H1 (cell line): Measurements from ENCODE around the gene PEX3. TPM values are rescaled to one million over a fixed set of nuclear protein-coding genes. Genes with fewer than 3 reads are reported as not detected.

ENCODE experiments used
- CTCF ChIA-PET: fragments of 300-600 bp; sonication (Branson Sonifier 250); formaldehyde crosslinking; loops from one replicate; lab custom pipeline; 2021; ENCODE audit not compliant: partially characterized antibody; lab: Charles Lee
- POLR2A ChIA-PET: fragments of 300-600 bp; sonication (Branson Sonifier 250); formaldehyde crosslinking; loops from one replicate; lab custom pipeline; 2021; ENCODE audit warnings: inconsistent platforms; ENCODE audit not compliant: partially characterized antibody; lab: Charles Lee
- DNase-seq, 2 experiments: peaks; one replicate each; pipeline versions ENCODE4 v3.0.0 to v3.0.0-alpha.2; 2010 to 2022; ENCODE audit warnings: low spot score in 2 of 2, low read depth in 1 of 2, mixed read lengths in 1 of 2
- FAIRE-seq: peaks from 2 replicates; lab custom pipeline; 2011; peaks lifted over from hg19 to GRCh38; lab: Jason Lieb, UNC
- H2AFZ ChIP-seq: 2 replicates; pipeline ENCODE4 v1.8.1; 2012; ENCODE audit warnings: low read length, inconsistent platforms
- H2AK5ac ChIP-seq: 2 replicates; pipeline ENCODE4 v1.6.1; 2013; ENCODE audit warnings: low read depth, low read length
- H2BK120ac ChIP-seq: replicated peaks from 2 replicates; pipeline ENCODE3; 2013; ENCODE audit warnings: low read depth, low read length, inconsistent platforms
- H2BK12ac ChIP-seq: 2 replicates; pipeline ENCODE4 v1.6.1; 2013; ENCODE audit warnings: low read depth, low read length
- H2BK15ac ChIP-seq: 2 replicates; pipeline ENCODE4 v1.6.1; 2013; ENCODE audit warnings: low read length
- H2BK20ac ChIP-seq: 2 replicates; pipeline ENCODE4 v1.6.1; 2013; ENCODE audit warnings: low read length
- H2BK5ac ChIP-seq: 2 replicates; pipeline ENCODE4 v1.6.1; 2013; ENCODE audit warnings: low read depth, low read length
- H3K14ac ChIP-seq: 2 replicates; pipeline ENCODE4 v1.6.1; 2013; ENCODE audit warnings: inconsistent platforms; ENCODE audit not compliant: insufficient read length
- H3K18ac ChIP-seq: 2 replicates; pipeline ENCODE4 v1.6.1; 2013; ENCODE audit warnings: low read length; ENCODE audit errors: extremely low read depth
- H3K23ac ChIP-seq: 2 replicates; pipeline ENCODE4 v1.6.1; 2013; ENCODE audit warnings: inconsistent platforms; ENCODE audit not compliant: insufficient read length
- H3K23me2 ChIP-seq: 2 replicates; pipeline ENCODE4 v1.6.1; 2013; ENCODE audit warnings: low read depth, low read length
- H3K27ac ChIP-seq: 2 replicates; pipeline ENCODE4 v1.6.1; 2011; ENCODE audit warnings: low read depth, low read length, inconsistent platforms
- H3K27me3 ChIP-seq, 4 experiments: replicated peaks in 1 of 4; 1 replicate in 1 of 4; 2 replicates in 3 of 4; pipeline versions ENCODE4 v1.6.1 to v1.8.1; 2011 to 2013; ENCODE audit warnings: low read length in 3 of 4, mild to moderate bottlenecking in 3 of 4, inconsistent platforms in 2 of 4, mixed read lengths in 2 of 4, moderate library complexity in 1 of 4; ENCODE audit not compliant: control insufficient read depth in 3 of 4, insufficient read depth in 3 of 4; ENCODE audit errors: extremely low read depth in 1 of 4
- H3K36me3 ChIP-seq, 4 experiments: 2 replicates each; pipeline versions ENCODE4 v1.6.1 to v1.8.1; 2011 to 2013; ENCODE audit warnings: mild to moderate bottlenecking in 4 of 4, low read length in 3 of 4, moderate library complexity in 2 of 4, control low read depth in 1 of 4, inconsistent platforms in 1 of 4; ENCODE audit not compliant: insufficient read depth in 4 of 4, control insufficient read depth in 2 of 4
- H3K4ac ChIP-seq: replicated peaks from 2 replicates; pipeline ENCODE3; 2013; ENCODE audit warnings: low read length, low read depth, mixed read lengths, inconsistent platforms; ENCODE audit not compliant: insufficient read length
- H3K4me1 ChIP-seq, 4 experiments: replicated peaks in 1 of 4; 1 replicate in 1 of 4; 2 replicates in 3 of 4; pipeline versions ENCODE4 v1.6.1 to v1.8.1; 2011 to 2013; ENCODE audit warnings: low read length in 3 of 4, inconsistent platforms in 2 of 4, mixed read lengths in 1 of 4; ENCODE audit not compliant: insufficient read depth in 4 of 4, control insufficient read depth in 3 of 4
- H3K4me2 ChIP-seq, 2 experiments: 2 replicates each; pipeline versions ENCODE4 v1.6.1 to v1.8.1; 2011 to 2013; ENCODE audit warnings: low read depth in 2 of 2, low read length in 2 of 2, control low read depth in 1 of 2, inconsistent platforms in 1 of 2, mild to moderate bottlenecking in 1 of 2; ENCODE audit not compliant: insufficient read depth in 1 of 2
- H3K4me3 ChIP-seq, 4 experiments: fragments of 200-600, 300-600 bp in 1 of 4; sonication (generic), shearing (Covaris generic), sonication (Bioruptor Twin) in 1 of 4; 2 replicates each; pipeline versions ENCODE4 v1.5.1 to v1.8.1; 2011 to 2016; ENCODE audit warnings: low read length in 4 of 4, low read depth in 3 of 4, control low read depth in 2 of 4, inconsistent platforms in 2 of 4, mild to moderate bottlenecking in 2 of 4, mixed read lengths in 1 of 4, moderate library complexity in 1 of 4; ENCODE audit not compliant: insufficient read depth in 2 of 4; ENCODE audit errors: extremely low read depth in 1 of 4
- H3K56ac ChIP-seq: replicated peaks from 2 replicates; pipeline ENCODE3; 2013; ENCODE audit warnings: low read depth, mild to moderate bottlenecking, mixed read lengths, low read length, inconsistent platforms; ENCODE audit not compliant: insufficient read length
- H3K79me1 ChIP-seq: 2 replicates; pipeline ENCODE4 v1.6.1; 2013; ENCODE audit warnings: low read depth, low read length, control low read depth
- H3K79me2 ChIP-seq, 2 experiments: 2 replicates each; pipeline versions ENCODE4 v1.6.1 to v1.8.1; 2012 to 2013; ENCODE audit warnings: low read length in 2 of 2, mild to moderate bottlenecking in 2 of 2, inconsistent platforms in 1 of 2; ENCODE audit not compliant: insufficient read depth in 2 of 2, control insufficient read depth in 1 of 2
- H3K9ac ChIP-seq, 4 experiments: replicated peaks in 1 of 4; 1 replicate in 1 of 4; 2 replicates in 3 of 4; pipeline versions ENCODE4 v1.6.1 to v1.8.1; 2011 to 2013; ENCODE audit warnings: low read depth in 3 of 4, low read length in 3 of 4, control low read depth in 2 of 4, mild to moderate bottlenecking in 2 of 4, moderate library complexity in 2 of 4, inconsistent platforms in 1 of 4; ENCODE audit errors: extremely low read depth in 1 of 4
- H3K9me3 ChIP-seq, 2 experiments: 2 replicates each; pipeline versions ENCODE4 v1.6.1 to v1.8.1; 2012 to 2013; ENCODE audit warnings: mild to moderate bottlenecking in 2 of 2, moderate library complexity in 2 of 2, control low read depth in 1 of 2, inconsistent platforms in 1 of 2, low read depth in 1 of 2, low read length in 1 of 2, mixed read lengths in 1 of 2; ENCODE audit not compliant: insufficient read depth in 2 of 2
- H4K20me1 ChIP-seq, 2 experiments: replicated peaks in 1 of 2; 2 replicates each; pipeline versions ENCODE3 to v1.8.1; 2011 to 2013; ENCODE audit warnings: inconsistent platforms in 2 of 2, low read length in 2 of 2, mild to moderate bottlenecking in 1 of 2; ENCODE audit not compliant: insufficient read depth in 2 of 2, control insufficient read depth in 1 of 2
- H4K5ac ChIP-seq: 2 replicates; pipeline ENCODE4 v1.6.1; 2013; ENCODE audit warnings: low read length, low read depth, mixed read lengths, inconsistent platforms; ENCODE audit not compliant: insufficient read length
- H4K8ac ChIP-seq: 2 replicates; pipeline ENCODE4 v1.8.0; 2013; ENCODE audit warnings: mild to moderate bottlenecking, moderate library complexity, low read length, inconsistent platforms; ENCODE audit not compliant: insufficient read depth; ENCODE audit errors: extremely low read depth
- H4K91ac ChIP-seq: replicated peaks from 2 replicates; pipeline ENCODE3; 2013; ENCODE audit warnings: low read length, mixed read lengths, inconsistent platforms; ENCODE audit not compliant: insufficient read length
- ASH2L ChIP-seq: fragments of 200-600, 300-600 bp; sonication (generic); IDR thresholded peaks from one replicate; pipeline ENCODE4 v1.7.1; 2017; ENCODE audit warnings: low read length
- EP300 ChIP-seq, 2 experiments: IDR thresholded peaks; 1 replicate in 1 of 2; 2 replicates in 1 of 2; pipeline ENCODE4 v1.6.1; 2011 to 2012; ENCODE audit warnings: low read depth in 2 of 2, low read length in 2 of 2, mild to moderate bottlenecking in 2 of 2, borderline replicate concordance in 1 of 2, inconsistent platforms in 1 of 2, moderate library complexity in 1 of 2
- KDM5A ChIP-seq: fragments of 200-600 bp; IDR thresholded peaks from 2 replicates; pipeline ENCODE4 v1.7.1; 2012; ENCODE audit warnings: mild to moderate bottlenecking, low read length, inconsistent platforms, mixed read lengths
- POLR2AphosphoS5 ChIP-seq: IDR thresholded peaks from 2 replicates; pipeline ENCODE4 v1.6.1; 2011; ENCODE audit warnings: low read depth, low read length
- POU5F1 ChIP-seq: IDR thresholded peaks from 2 replicates; pipeline ENCODE4 v1.6.1; 2011; ENCODE audit warnings: low read depth, mild to moderate bottlenecking, low read length, moderate library complexity
- RAD21 ChIP-seq, 2 experiments: IDR thresholded peaks in 1 of 2; conservative IDR thresholded peaks in 1 of 2; 2 replicates each; pipeline ENCODE4 v1.6.1; 2011; ENCODE audit warnings: low read depth in 2 of 2, low read length in 2 of 2, improper control_type of control experiment in 1 of 2, inconsistent platforms in 1 of 2, mild to moderate bottlenecking in 1 of 2, moderate library complexity in 1 of 2
- TAF1 ChIP-seq: IDR thresholded peaks from 2 replicates; pipeline ENCODE4 v1.6.1; 2011; ENCODE audit warnings: mild to moderate bottlenecking, low read depth, low read length
- WGBS, 2 experiments: shearing (Covaris generic) in 1 of 2; methylation state at CpG; one replicate each; pipeline versions ENCODE4 v1.1.6 to v1.1.7; 2013 to 2015; ENCODE audit warnings: low lambda C conversion rate in 2 of 2, mixed read lengths in 2 of 2, inconsistent platforms in 1 of 2, low coverage in 1 of 2, missing lambda C conversion rate in 1 of 2; ENCODE audit not compliant: insufficient replicate concordance in 2 of 2, insufficient coverage in 1 of 2, insufficient read length in 1 of 2; ENCODE audit errors: extremely low coverage in 1 of 2, missing lambda C conversion rate in 1 of 2; 5-methylcytosine and 5-hydroxymethylcytosine counted together
- polyA plus RNA-seq, 7 experiments: library from polyadenylated mRNA; depleted of rRNA in 3 of 7; stranded (reverse) in 5 of 7; unstranded in 2 of 7; fragments of >200 nt in 5 of 7; fragments of 200-250 nt in 2 of 7; gene quantifications; 1 replicate in 5 of 7; 2 replicates in 1 of 7; 4 replicates in 1 of 7; pipeline versions ENCODE4 v1.2.1 to v1.2.3, GENCODE V29; 2011 to 2013; ENCODE audit warnings: missing spikeins in 2 of 7, mixed read lengths in 2 of 7
- total RNA-seq: library from RNA; stranded (reverse); fragmentation: NEBNext Ultra II Directional; extraction: Animal tissue kit (Norgen Biotek cat#: 25700); gene quantifications from 2 replicates; pipeline ENCODE4 v1.2.1, GENCODE V29; 2021

PEX3 gene
- total and polyA plus RNA-seq, 2 of the 8 experiments (the other 6 are each of a cell fraction or from before 2014, with no cell fraction given) = 8.0 to 16.8 TPM

DNA sequence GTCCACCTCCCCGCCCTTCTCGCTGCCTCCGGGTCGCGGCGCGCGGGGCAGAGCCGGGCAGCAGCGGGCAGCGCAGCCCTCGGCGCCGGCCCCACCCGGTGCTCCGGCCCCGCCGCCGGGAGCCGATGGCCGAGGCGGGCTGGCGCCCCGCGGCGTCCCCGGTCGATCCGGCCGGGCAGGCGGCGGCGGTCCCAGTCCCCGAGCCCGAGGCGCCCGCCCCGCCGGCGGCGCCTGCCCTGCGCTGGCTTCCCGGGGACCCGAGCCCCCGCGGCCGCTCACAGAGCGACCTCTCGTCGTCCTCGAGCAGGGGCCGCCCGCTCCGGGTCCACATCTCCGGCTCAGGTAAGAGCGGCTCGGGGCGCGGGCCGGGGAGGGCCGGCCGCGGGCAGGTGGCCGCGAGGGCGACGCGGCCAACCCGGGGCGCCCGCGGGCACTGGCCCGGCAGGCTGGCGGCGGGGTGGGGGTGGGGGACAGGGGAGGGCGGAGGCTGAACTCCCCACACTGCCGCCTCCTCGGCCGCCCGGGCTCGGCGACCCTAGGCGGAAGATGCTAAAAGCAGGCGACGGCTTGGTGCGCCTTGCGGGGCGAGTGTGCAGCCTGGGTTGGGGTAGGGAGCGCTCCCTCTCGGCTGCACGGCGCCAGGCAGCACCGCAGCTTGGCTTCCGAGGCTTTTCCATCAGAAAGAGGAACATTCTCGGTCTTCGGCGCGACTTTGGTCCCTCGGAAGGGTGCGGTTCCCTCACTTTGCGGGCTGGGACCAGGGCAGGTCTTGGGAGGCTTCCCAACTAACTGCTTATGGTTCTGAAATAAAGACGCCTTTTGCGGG lies 86.5 kb downstream of the PEX3 start:
- Histone ChIP-seq H2AFZ (peak overlapping the region; percentile 43; the same call in 1 of the 2 replicates), H3K4me2 (peak overlapping the region; percentile 70 to 87), H3K27ac (no peak overlapping the region), H3K9ac (peak overlapping the region in 3 of 4 experiments; percentile 44 to 84 (median 48); a peak in 5 of 7 replicates), H3K4me3 (peak overlapping the region; percentile 39 to 71 (median 66)), H3K79me2 (no peaks in the 10 kb centered on the region), H4K8ac (peak overlapping the region; percentile 90; the same call in 1 of the 2 replicates), H3K27me3 (peaks cover 2 to 30% (median 22%) of the 10 kb centered on the region in 4 experiments), H2BK5ac (no peak overlapping the region), H2BK120ac (no peak overlapping the region), H3K56ac (no peak overlapping the region), H2BK15ac (no peak overlapping the region), H2BK12ac (no peak overlapping the region), H3K9me3 (no peaks in the 10 kb centered on the region), H3K79me1 (no peaks in the 10 kb centered on the region), H4K20me1 (no peaks in the 10 kb centered on the region), H3K18ac (peak overlapping the region; percentile 73; the same call in 1 of the 2 replicates), H3K23ac (no peak overlapping the region), H3K14ac (no peak overlapping the region), H4K91ac (peak overlapping the region; percentile 75), H3K4ac (no peak overlapping the region), H3K36me3 (no peaks in the 10 kb centered on the region), H2AK5ac (no peak overlapping the region), H3K23me2 (peaks cover 9% of the 10 kb centered on the region; the same call in 1 of the 2 replicates), H3K4me1 (peaks cover 6 to 10% (median 8%) of the 10 kb centered on the region in 4 experiments), H2BK20ac (0 out of 2 replicates have a peak overlapping the region, but pooled peaks have one; percentile 23), H4K5ac (no peak overlapping the region)
- DNase-seq = peak in 1 of 2 experiments; percentile 80
- 6% methylated on average over 23 of the region's 103 CpGs; no CpG with 5 or more reads in 1 of the 2 experiments for WGBS, 2 experiments
- no peak for FAIRE-seq
- ChIA-PET POLR2A (interaction anchor here (0.7 to 3.6 kb wide), 3 partner anchors 13 to 1027 kb away, joined by 3 to 24 read pairs (median 3); partner anchors contain the start of gene FUCA2), CTCF (interaction anchor here (1.0 to 9.9 kb wide), 8 partner anchors 8 to 475 kb away, joined by 3 to 77 read pairs (median 4); partner anchors contain the start of gene FUCA2)
- TF ChIP-seq KDM5A = no peak
- TF ChIP-seq RAD21 (IDR thresholded peaks at IDR 0.05 in 1 of 2, conservative IDR thresholded peaks at IDR 0.05 in 1 of 2; ENCODE audit: low read depth in 2 of 2, low read length in 2 of 2) = peak; percentile 26 to 29; a peak in 2 of 4 replicates
- peak; percentile 64 for TF ChIP-seq ASH2L
- TF ChIP-seq POU5F1 = no peak
- TF ChIP-seq EP300 (IDR thresholded peaks at IDR 0.05; ENCODE audit: borderline replicate concordance in 1 of 2, low read depth in 2 of 2, low read length in 2 of 2) = no peak
- TF ChIP-seq TAF1 = peak; percentile 40; the same call in 1 of the 2 replicates
- peak; percentile 51 for TF ChIP-seq POLR2AphosphoS5
